K562 (cell line): Measurements from ENCODE around the gene CTXND1.

Source experiments
- ARHGAP35 ChIP-seq: fragments of 450-650 bp; IDR thresholded peaks from 2 replicates; pipeline ENCODE4 v1.6.1; 2018; ENCODE audit not compliant: partially characterized antibody
- EZH2 ChIP-seq: IDR thresholded peaks from 2 replicates; pipeline ENCODE4 v1.6.1; 2012; ENCODE audit warnings: low read depth, mild to moderate bottlenecking, inconsistent platforms, low read length, borderline replicate concordance
- HIVEP1 ChIP-seq: fragments of 250-450 bp; sonication (Bioruptor Pico); IDR thresholded peaks from 2 replicates; pipeline ENCODE4 v1.4.0; 2020; ENCODE audit warnings: mild to moderate bottlenecking
- RAD51 ChIP-seq: fragments of 450-650 bp; IDR thresholded peaks from 2 replicates; pipeline ENCODE4 v1.7.1; 2016; ENCODE audit warnings: low read depth, mild to moderate bottlenecking, borderline replicate concordance
- SMAD4 ChIP-seq: fragments of 250-450 bp; sonication (Bioruptor Pico); conservative IDR thresholded peaks from 2 replicates; pipeline ENCODE4 v1.8.0; 2021; ENCODE audit warnings: inconsistent platforms, mild to moderate bottlenecking, moderate library complexity
- TF ChIP-seq, protein P1 (sequence below): fragments of 450-650 bp; IDR thresholded peaks from 2 replicates; pipeline ENCODE4 v1.7.1; 2018; ENCODE audit warnings: mild to moderate bottlenecking, low read depth; ENCODE audit not compliant: partially characterized antibody

DNA sequence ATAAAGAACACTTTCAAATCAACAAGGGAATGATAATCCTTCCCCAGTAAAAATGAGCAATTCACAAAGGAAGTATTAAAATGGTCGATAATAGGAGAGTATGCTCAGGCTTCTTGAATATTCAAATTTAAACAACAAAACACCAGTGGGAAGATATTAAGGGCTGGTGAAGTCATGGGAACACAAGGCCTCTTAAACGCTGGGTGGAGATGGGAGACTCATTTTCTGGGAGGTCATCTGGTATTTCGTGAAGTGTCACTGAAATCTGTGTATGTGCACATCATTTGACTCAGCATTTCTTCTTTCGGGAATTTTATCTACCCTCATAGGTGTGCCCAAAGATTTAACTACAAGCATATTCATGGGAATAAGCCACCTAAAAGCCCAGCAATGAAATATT is 40.1 kb upstream of the CTXND1 start:
- TF ChIP-seq, protein P1, sequence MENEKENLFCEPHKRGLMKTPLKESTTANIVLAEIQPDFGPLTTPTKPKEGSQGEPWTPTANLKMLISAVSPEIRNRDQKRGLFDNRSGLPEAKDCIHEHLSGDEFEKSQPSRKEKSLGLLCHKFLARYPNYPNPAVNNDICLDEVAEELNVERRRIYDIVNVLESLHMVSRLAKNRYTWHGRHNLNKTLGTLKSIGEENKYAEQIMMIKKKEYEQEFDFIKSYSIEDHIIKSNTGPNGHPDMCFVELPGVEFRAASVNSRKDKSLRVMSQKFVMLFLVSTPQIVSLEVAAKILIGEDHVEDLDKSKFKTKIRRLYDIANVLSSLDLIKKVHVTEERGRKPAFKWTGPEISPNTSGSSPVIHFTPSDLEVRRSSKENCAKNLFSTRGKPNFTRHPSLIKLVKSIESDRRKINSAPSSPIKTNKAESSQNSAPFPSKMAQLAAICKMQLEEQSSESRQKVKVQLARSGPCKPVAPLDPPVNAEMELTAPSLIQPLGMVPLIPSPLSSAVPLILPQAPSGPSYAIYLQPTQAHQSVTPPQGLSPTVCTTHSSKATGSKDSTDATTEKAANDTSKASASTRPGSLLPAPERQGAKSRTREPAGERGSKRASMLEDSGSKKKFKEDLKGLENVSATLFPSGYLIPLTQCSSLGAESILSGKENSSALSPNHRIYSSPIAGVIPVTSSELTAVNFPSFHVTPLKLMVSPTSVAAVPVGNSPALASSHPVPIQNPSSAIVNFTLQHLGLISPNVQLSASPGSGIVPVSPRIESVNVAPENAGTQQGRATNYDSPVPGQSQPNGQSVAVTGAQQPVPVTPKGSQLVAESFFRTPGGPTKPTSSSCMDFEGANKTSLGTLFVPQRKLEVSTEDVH, result no peak
- no peak for TF ChIP-seq SMAD4 (CRISPR knock-in tag)
- no peak for TF ChIP-seq RAD51
- TF ChIP-seq HIVEP1 (CRISPR knock-in tag), result no peak
- TF ChIP-seq ARHGAP35, result no peak
- no peak for TF ChIP-seq EZH2
